H1 (cell line): ENCODE results near the gene CLDN34. TPM values are rescaled to one million over a fixed set of nuclear protein-coding genes. Genes with fewer than 3 reads are reported as not detected.

Experiments used
- CTCF ChIA-PET: fragments of 300-600 bp; sonication (Branson Sonifier 250); formaldehyde crosslinking; loops from one replicate; lab custom pipeline; 2021; ENCODE audit not compliant: partially characterized antibody; lab: Charles Lee
- POLR2A ChIA-PET: fragments of 300-600 bp; sonication (Branson Sonifier 250); formaldehyde crosslinking; loops from one replicate; lab custom pipeline; 2021; ENCODE audit warnings: inconsistent platforms; ENCODE audit not compliant: partially characterized antibody; lab: Charles Lee
- DNase-seq, 2 experiments: peaks; one replicate each; pipeline versions ENCODE4 v3.0.0 to v3.0.0-alpha.2; 2010 to 2022; ENCODE audit warnings: low spot score in 2 of 2, low read depth in 1 of 2, mixed read lengths in 1 of 2
- FAIRE-seq: peaks from 2 replicates; lab custom pipeline; 2011; peaks lifted over from hg19 to GRCh38; lab: Jason Lieb, UNC
- H2AFZ ChIP-seq: 2 replicates; pipeline ENCODE4 v1.8.1; 2012; ENCODE audit warnings: low read length, inconsistent platforms
- H2AK5ac ChIP-seq: 2 replicates; pipeline ENCODE4 v1.6.1; 2013; ENCODE audit warnings: low read depth, low read length
- H2BK120ac ChIP-seq: replicated peaks from 2 replicates; pipeline ENCODE3; 2013; ENCODE audit warnings: low read depth, low read length, inconsistent platforms
- H2BK12ac ChIP-seq: 2 replicates; pipeline ENCODE4 v1.6.1; 2013; ENCODE audit warnings: low read depth, low read length
- H2BK15ac ChIP-seq: 2 replicates; pipeline ENCODE4 v1.6.1; 2013; ENCODE audit warnings: low read length
- H2BK20ac ChIP-seq: 2 replicates; pipeline ENCODE4 v1.6.1; 2013; ENCODE audit warnings: low read length
- H2BK5ac ChIP-seq: 2 replicates; pipeline ENCODE4 v1.6.1; 2013; ENCODE audit warnings: low read depth, low read length
- H3K14ac ChIP-seq: 2 replicates; pipeline ENCODE4 v1.6.1; 2013; ENCODE audit warnings: inconsistent platforms; ENCODE audit not compliant: insufficient read length
- H3K18ac ChIP-seq: 2 replicates; pipeline ENCODE4 v1.6.1; 2013; ENCODE audit warnings: low read length; ENCODE audit errors: extremely low read depth
- H3K23ac ChIP-seq: 2 replicates; pipeline ENCODE4 v1.6.1; 2013; ENCODE audit warnings: inconsistent platforms; ENCODE audit not compliant: insufficient read length
- H3K23me2 ChIP-seq: 2 replicates; pipeline ENCODE4 v1.6.1; 2013; ENCODE audit warnings: low read depth, low read length
- H3K27ac ChIP-seq: 2 replicates; pipeline ENCODE4 v1.6.1; 2011; ENCODE audit warnings: low read depth, low read length, inconsistent platforms
- H3K27me3 ChIP-seq, 4 experiments: replicated peaks in 1 of 4; 1 replicate in 1 of 4; 2 replicates in 3 of 4; pipeline versions ENCODE4 v1.6.1 to v1.8.1; 2011 to 2013; ENCODE audit warnings: low read length in 3 of 4, mild to moderate bottlenecking in 3 of 4, inconsistent platforms in 2 of 4, mixed read lengths in 2 of 4, moderate library complexity in 1 of 4; ENCODE audit not compliant: control insufficient read depth in 3 of 4, insufficient read depth in 3 of 4; ENCODE audit errors: extremely low read depth in 1 of 4
- H3K36me3 ChIP-seq, 4 experiments: 2 replicates each; pipeline versions ENCODE4 v1.6.1 to v1.8.1; 2011 to 2013; ENCODE audit warnings: mild to moderate bottlenecking in 4 of 4, low read length in 3 of 4, moderate library complexity in 2 of 4, control low read depth in 1 of 4, inconsistent platforms in 1 of 4; ENCODE audit not compliant: insufficient read depth in 4 of 4, control insufficient read depth in 2 of 4
- H3K4ac ChIP-seq: replicated peaks from 2 replicates; pipeline ENCODE3; 2013; ENCODE audit warnings: low read length, low read depth, mixed read lengths, inconsistent platforms; ENCODE audit not compliant: insufficient read length
- H3K4me1 ChIP-seq, 4 experiments: replicated peaks in 1 of 4; 1 replicate in 1 of 4; 2 replicates in 3 of 4; pipeline versions ENCODE4 v1.6.1 to v1.8.1; 2011 to 2013; ENCODE audit warnings: low read length in 3 of 4, inconsistent platforms in 2 of 4, mixed read lengths in 1 of 4; ENCODE audit not compliant: insufficient read depth in 4 of 4, control insufficient read depth in 3 of 4
- H3K4me2 ChIP-seq, 2 experiments: 2 replicates each; pipeline versions ENCODE4 v1.6.1 to v1.8.1; 2011 to 2013; ENCODE audit warnings: low read depth in 2 of 2, low read length in 2 of 2, control low read depth in 1 of 2, inconsistent platforms in 1 of 2, mild to moderate bottlenecking in 1 of 2; ENCODE audit not compliant: insufficient read depth in 1 of 2
- H3K4me3 ChIP-seq, 4 experiments: fragments of 200-600, 300-600 bp in 1 of 4; sonication (generic), shearing (Covaris generic), sonication (Bioruptor Twin) in 1 of 4; 2 replicates each; pipeline versions ENCODE4 v1.5.1 to v1.8.1; 2011 to 2016; ENCODE audit warnings: low read length in 4 of 4, low read depth in 3 of 4, control low read depth in 2 of 4, inconsistent platforms in 2 of 4, mild to moderate bottlenecking in 2 of 4, mixed read lengths in 1 of 4, moderate library complexity in 1 of 4; ENCODE audit not compliant: insufficient read depth in 2 of 4; ENCODE audit errors: extremely low read depth in 1 of 4
- H3K56ac ChIP-seq: replicated peaks from 2 replicates; pipeline ENCODE3; 2013; ENCODE audit warnings: low read depth, mild to moderate bottlenecking, mixed read lengths, low read length, inconsistent platforms; ENCODE audit not compliant: insufficient read length
- H3K79me1 ChIP-seq: 2 replicates; pipeline ENCODE4 v1.6.1; 2013; ENCODE audit warnings: low read depth, low read length, control low read depth
- H3K79me2 ChIP-seq, 2 experiments: 2 replicates each; pipeline versions ENCODE4 v1.6.1 to v1.8.1; 2012 to 2013; ENCODE audit warnings: low read length in 2 of 2, mild to moderate bottlenecking in 2 of 2, inconsistent platforms in 1 of 2; ENCODE audit not compliant: insufficient read depth in 2 of 2, control insufficient read depth in 1 of 2
- H3K9ac ChIP-seq, 4 experiments: replicated peaks in 1 of 4; 1 replicate in 1 of 4; 2 replicates in 3 of 4; pipeline versions ENCODE4 v1.6.1 to v1.8.1; 2011 to 2013; ENCODE audit warnings: low read depth in 3 of 4, low read length in 3 of 4, control low read depth in 2 of 4, mild to moderate bottlenecking in 2 of 4, moderate library complexity in 2 of 4, inconsistent platforms in 1 of 4; ENCODE audit errors: extremely low read depth in 1 of 4
- H3K9me3 ChIP-seq, 2 experiments: 2 replicates each; pipeline versions ENCODE4 v1.6.1 to v1.8.1; 2012 to 2013; ENCODE audit warnings: mild to moderate bottlenecking in 2 of 2, moderate library complexity in 2 of 2, control low read depth in 1 of 2, inconsistent platforms in 1 of 2, low read depth in 1 of 2, low read length in 1 of 2, mixed read lengths in 1 of 2; ENCODE audit not compliant: insufficient read depth in 2 of 2
- H4K20me1 ChIP-seq, 2 experiments: replicated peaks in 1 of 2; 2 replicates each; pipeline versions ENCODE3 to v1.8.1; 2011 to 2013; ENCODE audit warnings: inconsistent platforms in 2 of 2, low read length in 2 of 2, mild to moderate bottlenecking in 1 of 2; ENCODE audit not compliant: insufficient read depth in 2 of 2, control insufficient read depth in 1 of 2
- H4K5ac ChIP-seq: 2 replicates; pipeline ENCODE4 v1.6.1; 2013; ENCODE audit warnings: low read length, low read depth, mixed read lengths, inconsistent platforms; ENCODE audit not compliant: insufficient read length
- H4K8ac ChIP-seq: 2 replicates; pipeline ENCODE4 v1.8.0; 2013; ENCODE audit warnings: mild to moderate bottlenecking, moderate library complexity, low read length, inconsistent platforms; ENCODE audit not compliant: insufficient read depth; ENCODE audit errors: extremely low read depth
- H4K91ac ChIP-seq: replicated peaks from 2 replicates; pipeline ENCODE3; 2013; ENCODE audit warnings: low read length, mixed read lengths, inconsistent platforms; ENCODE audit not compliant: insufficient read length
- POLR2A ChIP-seq, 2 experiments: IDR thresholded peaks; 1 replicate in 1 of 2; 2 replicates in 1 of 2; pipeline ENCODE4 v1.6.1; 2011; ENCODE audit warnings: low read depth in 2 of 2, low read length in 2 of 2, mild to moderate bottlenecking in 2 of 2; ENCODE audit errors: control extremely low read depth in 1 of 2
- SAP30 ChIP-seq: fragments of 300-600 bp; sonication (generic); IDR thresholded peaks from 2 replicates; pipeline ENCODE4 v1.7.1; 2012; ENCODE audit warnings: low read length, moderate library complexity, mild to moderate bottlenecking, inconsistent platforms; ENCODE audit not compliant: insufficient read depth, insufficient replicate concordance
- SUZ12 ChIP-seq: fragments of 200-600 bp; sonication (generic); IDR thresholded peaks from 2 replicates; pipeline ENCODE4 v1.6.1; 2012; ENCODE audit warnings: mild to moderate bottlenecking, inconsistent platforms, low read length, moderate library complexity, mixed read lengths
- WGBS, 2 experiments: shearing (Covaris generic) in 1 of 2; methylation state at CpG; one replicate each; pipeline versions ENCODE4 v1.1.6 to v1.1.7; 2013 to 2015; ENCODE audit warnings: low lambda C conversion rate in 2 of 2, mixed read lengths in 2 of 2, inconsistent platforms in 1 of 2, low coverage in 1 of 2, missing lambda C conversion rate in 1 of 2; ENCODE audit not compliant: insufficient replicate concordance in 2 of 2, insufficient coverage in 1 of 2, insufficient read length in 1 of 2; ENCODE audit errors: extremely low coverage in 1 of 2, missing lambda C conversion rate in 1 of 2; 5-methylcytosine and 5-hydroxymethylcytosine counted together
- polyA plus RNA-seq, 7 experiments: library from polyadenylated mRNA; depleted of rRNA in 3 of 7; stranded (reverse) in 5 of 7; unstranded in 2 of 7; fragments of >200 nt in 5 of 7; fragments of 200-250 nt in 2 of 7; gene quantifications; 1 replicate in 5 of 7; 2 replicates in 1 of 7; 4 replicates in 1 of 7; pipeline versions ENCODE4 v1.2.1 to v1.2.3, GENCODE V29; 2011 to 2013; ENCODE audit warnings: missing spikeins in 2 of 7, mixed read lengths in 2 of 7
- total RNA-seq: library from RNA; stranded (reverse); fragmentation: NEBNext Ultra II Directional; extraction: Animal tissue kit (Norgen Biotek cat#: 25700); gene quantifications from 2 replicates; pipeline ENCODE4 v1.2.1, GENCODE V29; 2021

CLDN34 gene
- total and polyA plus RNA-seq, 2 of the 8 experiments (the other 6 are each of a cell fraction or from before 2014, with no cell fraction given), result 0.26 to 0.50 TPM

GRCh38 chrX:9953396-9953795 lies 13.8 kb upstream of the CLDN34 start:
- Histone ChIP-seq H4K8ac (no peak overlapping the region), H3K23ac (no peak overlapping the region), H4K5ac (no peak overlapping the region), H3K4ac (no peak overlapping the region), H3K79me2 (no peaks in the 10 kb centered on the region), H2BK5ac (no peak overlapping the region), H3K9me3 (peaks cover 5 to 9% of the 10 kb centered on the region in 2 experiments; a peak in 2 of 4 replicates), H3K4me2 (no peak overlapping the region), H4K20me1 (no peaks in the 10 kb centered on the region), H3K4me3 (no peak overlapping the region), H2BK120ac (no peak overlapping the region), H3K56ac (no peak overlapping the region), H2AK5ac (no peak overlapping the region), H3K9ac (no peak overlapping the region), H2BK12ac (no peak overlapping the region), H3K27ac (no peak overlapping the region), H3K14ac (no peak overlapping the region), H3K4me1 (no peaks in the 10 kb centered on the region), H2BK15ac (no peak overlapping the region), H3K27me3 (no peaks in the 10 kb centered on the region), H3K79me1 (no peaks in the 10 kb centered on the region), H4K91ac (no peak overlapping the region), H3K18ac (no peak overlapping the region), H2AFZ (no peak overlapping the region), H2BK20ac (no peak overlapping the region), H3K23me2 (no peaks in the 10 kb centered on the region), H3K36me3 (peaks cover 0 to 5% (median 0%) of the 10 kb centered on the region in 4 experiments; a peak in 2 of 8 replicates)
- ChIA-PET CTCF (no interaction called here), POLR2A (no interaction called here)
- FAIRE-seq (no peak), DNase-seq (no peak)
- 93% methylated on average over 2 of the region's 2 CpGs; no CpG with 5 or more reads in 1 of the 2 experiments for WGBS, 2 experiments
- TF ChIP-seq SUZ12 (no peak), SAP30 (no peak), POLR2A (IDR thresholded peaks at IDR 0.05; ENCODE audit: control extremely low read depth in 1 of 2, low read depth in 2 of 2, low read length in 2 of 2) (no peak)
